Testis (tissue), 2 donors: ENCODE results near the gene NCBP1.

Experiments
- POLR2A ChIP-seq: fragments of 450-650 bp; IDR thresholded peaks from one replicate; pipeline ENCODE4 v1.6.1; 2017; ENCODE audit warnings: antibody characterized with exemption, mild to moderate bottlenecking, moderate library complexity
- TF ChIP-seq, protein P1 (sequence below), 3 experiments: fragments of 450-650 bp in 2 of 3; fragments of 200-600 bp in 1 of 3; sonication (generic) in 1 of 3; IDR thresholded peaks; one replicate each; pipeline ENCODE4 v1.5.1; 2016 to 2019; ENCODE audit warnings: antibody characterized with exemption in 3 of 3, mild to moderate bottlenecking in 2 of 3, moderate library complexity in 1 of 3

DNA sequence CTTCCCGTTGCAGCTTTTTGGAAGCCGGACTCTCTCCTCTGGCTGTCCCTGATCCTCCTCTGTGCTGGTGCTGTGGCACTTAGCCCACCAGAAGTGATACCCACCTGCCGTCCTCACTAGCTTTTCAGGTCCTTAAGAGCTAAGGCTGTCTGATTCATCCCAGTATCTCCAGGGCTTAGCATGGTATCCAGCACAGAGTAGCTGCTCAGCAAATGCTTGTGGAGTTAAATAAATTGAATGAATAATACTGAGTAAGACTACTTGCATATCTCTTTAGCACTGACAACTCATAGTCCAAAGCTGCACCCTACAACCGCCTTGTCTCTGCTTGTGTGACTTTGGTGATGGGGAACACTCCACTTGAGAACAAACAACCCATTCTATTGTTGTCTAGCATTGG is 71.2 kb downstream of the NCBP1 start:
- TF ChIP-seq, protein P1, sequence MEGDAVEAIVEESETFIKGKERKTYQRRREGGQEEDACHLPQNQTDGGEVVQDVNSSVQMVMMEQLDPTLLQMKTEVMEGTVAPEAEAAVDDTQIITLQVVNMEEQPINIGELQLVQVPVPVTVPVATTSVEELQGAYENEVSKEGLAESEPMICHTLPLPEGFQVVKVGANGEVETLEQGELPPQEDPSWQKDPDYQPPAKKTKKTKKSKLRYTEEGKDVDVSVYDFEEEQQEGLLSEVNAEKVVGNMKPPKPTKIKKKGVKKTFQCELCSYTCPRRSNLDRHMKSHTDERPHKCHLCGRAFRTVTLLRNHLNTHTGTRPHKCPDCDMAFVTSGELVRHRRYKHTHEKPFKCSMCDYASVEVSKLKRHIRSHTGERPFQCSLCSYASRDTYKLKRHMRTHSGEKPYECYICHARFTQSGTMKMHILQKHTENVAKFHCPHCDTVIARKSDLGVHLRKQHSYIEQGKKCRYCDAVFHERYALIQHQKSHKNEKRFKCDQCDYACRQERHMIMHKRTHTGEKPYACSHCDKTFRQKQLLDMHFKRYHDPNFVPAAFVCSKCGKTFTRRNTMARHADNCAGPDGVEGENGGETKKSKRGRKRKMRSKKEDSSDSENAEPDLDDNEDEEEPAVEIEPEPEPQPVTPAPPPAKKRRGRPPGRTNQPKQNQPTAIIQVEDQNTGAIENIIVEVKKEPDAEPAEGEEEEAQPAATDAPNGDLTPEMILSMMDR (IDR thresholded peaks at IDR 0.05), result no peak
- no peak for TF ChIP-seq POLR2A
